ENCODE data around the gene CHTF18. TPM values are rescaled to one million over a fixed set of nuclear protein-coding genes. Genes with fewer than 3 reads are reported as not detected.

CHTF18 gene
- total RNA-seq, 4 donors from 2014 or later = 2.8 to 10.7 (median 4.6) TPM

DNA sequence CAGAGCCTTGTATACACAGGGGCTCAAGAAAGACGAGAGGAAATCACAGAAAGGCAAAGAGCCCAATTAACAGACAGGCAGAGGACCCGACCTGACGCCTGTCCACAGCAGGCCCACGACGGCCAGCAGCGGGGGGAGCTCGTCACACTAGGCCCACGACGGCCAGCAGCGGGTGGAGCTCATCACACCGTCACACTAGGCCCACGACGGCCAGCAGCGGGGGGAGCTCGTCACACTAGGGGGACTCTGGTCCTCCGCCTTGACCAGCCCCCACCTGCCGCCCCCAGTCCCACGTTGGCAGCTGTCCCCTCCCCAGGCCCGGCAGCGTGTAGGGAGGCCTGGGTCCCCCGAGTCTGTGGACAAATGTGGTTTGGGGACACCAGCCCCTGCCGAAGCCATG, 35.8 kb downstream of the CHTF18 start:
- ATAC-seq (ENCODE audit: low FRiP score) = no peak
- DNase-seq (ENCODE audit: low spot score) = no peak
- TF ChIP-seq, protein P1, sequence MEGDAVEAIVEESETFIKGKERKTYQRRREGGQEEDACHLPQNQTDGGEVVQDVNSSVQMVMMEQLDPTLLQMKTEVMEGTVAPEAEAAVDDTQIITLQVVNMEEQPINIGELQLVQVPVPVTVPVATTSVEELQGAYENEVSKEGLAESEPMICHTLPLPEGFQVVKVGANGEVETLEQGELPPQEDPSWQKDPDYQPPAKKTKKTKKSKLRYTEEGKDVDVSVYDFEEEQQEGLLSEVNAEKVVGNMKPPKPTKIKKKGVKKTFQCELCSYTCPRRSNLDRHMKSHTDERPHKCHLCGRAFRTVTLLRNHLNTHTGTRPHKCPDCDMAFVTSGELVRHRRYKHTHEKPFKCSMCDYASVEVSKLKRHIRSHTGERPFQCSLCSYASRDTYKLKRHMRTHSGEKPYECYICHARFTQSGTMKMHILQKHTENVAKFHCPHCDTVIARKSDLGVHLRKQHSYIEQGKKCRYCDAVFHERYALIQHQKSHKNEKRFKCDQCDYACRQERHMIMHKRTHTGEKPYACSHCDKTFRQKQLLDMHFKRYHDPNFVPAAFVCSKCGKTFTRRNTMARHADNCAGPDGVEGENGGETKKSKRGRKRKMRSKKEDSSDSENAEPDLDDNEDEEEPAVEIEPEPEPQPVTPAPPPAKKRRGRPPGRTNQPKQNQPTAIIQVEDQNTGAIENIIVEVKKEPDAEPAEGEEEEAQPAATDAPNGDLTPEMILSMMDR (IDR thresholded peaks at IDR 0.05) = no peak

DNA sequence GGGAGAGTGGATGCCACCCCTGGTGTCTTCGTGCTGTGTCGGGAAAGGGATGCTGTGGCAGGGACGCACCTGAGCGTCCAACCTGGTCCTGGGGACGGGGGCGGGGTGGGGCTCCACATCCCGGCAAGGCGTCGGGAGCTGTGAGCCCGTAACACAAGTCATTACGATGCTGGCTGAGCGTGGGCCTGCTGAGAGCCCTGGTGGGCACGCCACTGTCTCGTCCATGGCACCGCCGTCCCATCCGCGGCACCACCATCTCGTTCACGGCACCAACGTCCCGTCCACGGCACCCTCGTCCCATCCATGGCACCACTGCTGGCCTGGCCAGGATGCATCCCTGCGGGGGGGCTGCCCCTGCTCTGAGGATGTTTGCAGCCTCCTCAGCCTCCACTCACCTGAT, 36.2 kb downstream of the CHTF18 start:
- DNase-seq (ENCODE audit: low spot score) = no peak
- ATAC-seq (ENCODE audit: low FRiP score) = no peak
- TF ChIP-seq, protein P1 (IDR thresholded peaks at IDR 0.05) = no peak

DNA sequence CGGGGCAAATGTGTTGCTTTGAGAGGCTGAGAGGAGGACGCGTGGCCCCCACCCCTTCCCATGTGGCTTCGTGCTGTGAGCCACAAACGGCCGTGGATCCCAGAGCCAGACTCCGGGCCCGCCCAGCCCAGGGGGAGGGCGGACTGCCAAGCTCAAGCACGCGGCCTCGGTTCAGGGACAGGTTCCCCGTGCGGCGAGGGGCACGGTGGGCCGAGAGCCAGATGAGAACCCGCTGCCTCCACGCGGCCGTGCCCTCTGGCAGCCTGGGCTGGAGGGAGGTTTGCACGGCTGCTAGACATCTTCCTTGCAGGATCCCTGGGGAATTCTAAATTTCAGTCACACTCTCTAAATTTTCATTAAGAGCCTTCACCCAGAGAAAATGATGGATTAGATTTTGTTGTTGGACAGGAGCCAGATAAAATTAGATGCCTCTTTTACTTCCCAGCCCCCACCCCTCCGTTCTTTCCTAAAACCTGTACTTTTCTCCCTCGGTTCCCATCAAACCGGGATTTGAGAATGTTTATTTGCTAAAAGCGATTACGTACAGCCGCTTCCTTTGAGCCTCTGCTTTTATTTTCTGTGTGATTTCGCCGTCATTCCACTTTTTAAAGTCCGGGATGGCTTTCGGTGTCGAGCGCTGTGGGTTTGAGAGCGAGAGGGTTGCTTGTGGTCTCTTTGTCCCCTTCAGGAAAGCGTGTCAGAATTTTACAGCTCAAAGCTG, 37.1 kb downstream of the CHTF18 start:
- DNase-seq (ENCODE audit: low spot score) = no peak
- TF ChIP-seq, protein P1 (IDR thresholded peaks at IDR 0.05) = no peak
- ATAC-seq (ENCODE audit: low FRiP score) = no peak

DNA sequence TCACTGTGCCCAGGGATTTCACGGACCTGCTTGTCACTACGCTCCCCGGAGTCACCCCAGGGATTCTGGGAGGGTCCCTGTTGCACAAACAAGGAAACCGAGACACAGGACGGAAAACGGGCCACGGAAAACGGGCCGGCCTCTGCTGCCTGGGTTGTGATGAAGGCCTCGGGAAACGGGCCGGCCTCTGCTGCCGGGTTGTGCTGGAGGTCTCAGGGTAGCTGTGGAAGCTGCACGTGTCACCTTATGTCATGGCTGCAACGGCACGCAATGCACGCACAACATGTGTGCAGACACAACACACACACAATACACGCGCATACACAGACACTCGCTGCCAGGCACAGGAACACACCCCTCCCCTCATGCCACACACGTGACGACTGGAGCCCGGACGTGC, 39.1 kb downstream of the CHTF18 start:
- no peak for ATAC-seq (ENCODE audit: low FRiP score)
- no peak for DNase-seq (ENCODE audit: low spot score)
- TF ChIP-seq, protein P1 (IDR thresholded peaks at IDR 0.05) = no peak

DNA sequence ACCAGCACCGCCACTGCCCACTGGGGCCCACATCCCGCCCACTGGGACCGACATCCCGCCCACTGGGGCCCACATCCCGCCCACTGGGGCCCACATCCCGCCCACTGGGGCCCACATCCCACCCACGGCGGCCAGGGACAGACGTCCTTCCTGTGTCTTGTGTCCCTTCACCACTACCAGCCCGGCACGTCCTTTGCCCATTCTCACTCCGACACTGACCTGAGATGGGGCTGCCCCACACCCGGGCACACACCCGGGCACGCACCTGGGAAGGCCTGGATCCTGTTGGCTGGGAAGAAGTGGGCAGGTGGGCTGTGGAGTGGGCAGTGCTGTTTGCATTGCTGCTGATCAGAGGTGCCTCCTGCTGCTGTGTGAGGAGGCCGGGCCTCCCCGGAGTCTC, 40.5 kb downstream of the CHTF18 start:
- ATAC-seq (ENCODE audit: low FRiP score) (no peak), DNase-seq (ENCODE audit: low spot score) (no peak)
- TF ChIP-seq, protein P1 (IDR thresholded peaks at IDR 0.05) = no peak

DNA sequence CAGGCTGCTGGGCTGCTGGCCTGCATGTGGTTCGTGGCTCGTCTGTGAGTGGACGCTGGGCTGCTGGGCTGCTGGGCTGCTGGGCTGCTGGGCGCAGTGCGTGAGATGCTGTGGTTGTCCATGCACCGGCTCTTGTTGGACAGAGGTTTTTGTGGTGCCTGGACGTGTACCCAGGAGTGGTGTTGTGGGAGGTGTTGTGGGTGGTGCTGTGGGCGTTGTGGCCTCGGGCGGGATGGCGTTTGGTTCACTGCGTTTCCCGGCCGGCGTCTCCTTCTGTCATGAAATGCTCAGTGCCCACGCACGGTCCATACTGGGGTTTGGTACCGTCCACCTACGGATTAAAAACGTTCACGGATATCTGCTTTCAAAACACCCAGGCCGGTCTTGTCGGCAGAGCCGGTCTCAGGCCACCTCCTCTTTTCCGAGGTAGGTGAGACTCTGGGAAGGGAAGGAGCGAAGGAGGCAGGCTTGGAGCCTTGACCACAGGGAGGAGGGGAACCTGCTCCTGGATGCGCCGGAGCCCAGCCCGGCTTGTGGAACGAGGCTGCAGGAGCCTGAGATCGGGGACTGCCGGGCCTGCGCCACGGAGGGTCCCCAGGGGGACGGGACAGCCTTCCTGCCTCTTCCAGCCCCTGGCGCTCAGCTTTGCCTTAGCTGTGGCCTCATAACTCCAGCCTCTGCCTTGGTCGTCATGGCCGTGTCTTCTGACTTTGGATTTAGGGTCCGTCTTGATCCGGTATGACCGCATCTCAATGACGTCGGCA, 41.9 kb downstream of the CHTF18 start:
- TF ChIP-seq, protein P1 (IDR thresholded peaks at IDR 0.05) = no peak
- ATAC-seq (ENCODE audit: low FRiP score) = no peak

More for the DNA sequence above, 41.9 kb downstream of the CHTF18 start:
- DNase-seq (ENCODE audit: low spot score) = no peak
